Medulla oblongata (tissue), 1 donor: ENCODE results near the gene MEX3B.
"Not testable (repeated sequence)": the region's sequence is repeated elsewhere in the genome, so short reads cannot be mapped to it uniquely, and the experiment has no call there.

Experiments
- DNase-seq: peaks from one replicate; pipeline ENCODE4 v3.0.0-alpha.2; 2015; ENCODE audit errors: extremely low spot score

Gene MEX3B

DNA sequence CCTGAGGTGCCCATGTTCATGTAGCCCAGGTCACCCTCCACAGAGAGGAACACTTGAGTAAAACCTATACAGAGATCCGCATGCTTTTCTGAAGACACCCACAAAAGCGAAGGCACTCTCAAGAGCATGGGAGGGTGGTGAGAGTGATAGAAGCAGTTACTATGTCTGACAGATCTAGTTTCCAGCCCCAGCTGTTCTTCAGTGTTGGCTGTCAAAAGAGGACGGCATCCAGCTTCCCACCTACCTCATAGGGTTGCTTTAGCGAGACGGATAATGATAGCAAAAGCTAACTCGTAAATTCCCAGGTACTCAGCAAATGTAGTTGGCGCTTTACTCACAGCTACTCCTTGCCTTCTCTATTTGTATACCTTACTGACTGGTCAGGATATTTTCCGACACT is 3.0 kb upstream of the MEX3B start:
- peak; percentile 2 for DNase-seq

DNA sequence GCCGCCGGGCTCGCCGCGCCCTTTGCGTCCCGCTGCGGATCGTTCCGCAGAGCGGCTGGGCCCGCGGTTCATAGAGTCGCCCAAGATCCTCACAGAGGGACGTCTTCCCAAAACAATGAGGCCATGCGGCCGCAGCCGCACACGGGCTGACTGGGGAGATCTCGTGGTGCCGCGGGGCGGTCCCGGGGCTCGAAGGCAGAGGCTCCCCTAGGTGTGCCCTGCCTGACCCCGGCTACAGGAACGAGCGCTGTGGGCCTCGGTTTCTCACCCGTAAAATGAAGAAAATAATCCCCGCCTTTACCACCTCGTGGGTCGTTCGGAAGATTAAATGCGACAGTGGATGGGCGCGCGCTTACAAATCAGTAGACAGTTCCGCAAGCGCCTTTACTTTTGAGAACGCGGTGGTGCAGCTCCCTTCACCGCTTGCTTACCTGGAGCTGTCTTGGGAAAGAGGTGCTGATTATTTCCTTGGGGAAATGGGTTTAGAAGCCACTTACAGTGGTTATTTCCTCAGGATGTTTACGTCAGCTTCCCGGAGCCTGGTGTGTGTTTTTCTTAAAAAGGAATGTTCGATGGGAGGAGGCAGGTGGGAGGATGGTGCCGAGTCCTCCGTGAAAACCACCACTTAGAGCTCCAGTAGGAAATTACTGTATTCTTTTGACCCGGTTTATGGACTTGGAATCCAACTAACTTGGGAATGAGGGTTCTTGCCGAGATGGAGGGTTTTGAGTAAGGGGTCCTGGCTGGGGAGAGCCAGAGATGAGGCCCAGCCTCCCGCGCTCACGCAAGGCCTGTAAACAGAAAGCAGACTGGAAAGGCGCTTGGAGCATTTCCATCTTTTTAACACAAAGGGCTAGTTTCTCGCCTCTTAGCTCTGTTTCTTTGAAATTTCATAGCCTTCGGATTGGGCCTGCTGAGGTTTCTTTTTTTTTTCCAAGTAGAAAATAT is 1.9 kb upstream of the MEX3B start:
- peak; percentile 65 for DNase-seq

DNA sequence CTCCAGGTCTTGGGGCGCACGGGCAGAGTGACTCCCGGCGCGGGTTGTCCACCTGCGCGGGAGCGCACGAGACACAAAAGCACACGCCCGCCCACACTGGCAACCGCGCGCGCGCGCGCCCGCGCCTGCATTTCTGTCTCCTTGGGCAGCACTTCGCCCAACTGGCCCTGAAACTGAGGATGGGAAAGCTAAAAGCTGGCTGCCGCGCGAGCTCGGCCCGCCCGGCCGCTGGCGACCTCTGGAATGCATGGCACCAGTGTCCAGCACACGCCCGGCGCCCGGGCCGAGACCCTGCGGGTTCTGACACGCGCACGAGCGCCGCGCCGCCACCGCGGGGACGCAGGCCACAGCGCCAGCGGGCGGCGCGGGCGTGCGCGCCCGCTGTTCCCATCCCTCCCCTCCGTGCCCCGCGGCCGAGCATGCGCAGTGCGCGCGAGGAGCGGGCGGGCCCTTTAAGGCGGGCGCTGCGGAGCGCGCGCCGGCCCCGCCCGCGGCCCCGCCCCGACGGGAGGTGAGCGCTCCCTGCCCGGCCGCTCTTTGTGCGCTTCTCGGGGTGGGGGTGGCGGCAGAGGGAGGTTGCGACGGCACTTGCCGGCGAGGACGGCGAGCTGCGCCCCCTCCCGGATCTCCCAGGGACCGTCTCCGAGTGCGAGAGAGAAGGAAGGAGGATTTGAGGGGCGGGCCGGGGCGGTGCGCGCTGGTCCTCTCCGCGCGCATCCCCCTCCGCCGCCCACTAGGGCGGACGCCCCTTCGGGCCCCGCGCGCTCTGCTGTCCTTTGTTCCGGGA is 1.0 kb upstream of the MEX3B start:
- DNase-seq, result peak; percentile 92

DNA sequence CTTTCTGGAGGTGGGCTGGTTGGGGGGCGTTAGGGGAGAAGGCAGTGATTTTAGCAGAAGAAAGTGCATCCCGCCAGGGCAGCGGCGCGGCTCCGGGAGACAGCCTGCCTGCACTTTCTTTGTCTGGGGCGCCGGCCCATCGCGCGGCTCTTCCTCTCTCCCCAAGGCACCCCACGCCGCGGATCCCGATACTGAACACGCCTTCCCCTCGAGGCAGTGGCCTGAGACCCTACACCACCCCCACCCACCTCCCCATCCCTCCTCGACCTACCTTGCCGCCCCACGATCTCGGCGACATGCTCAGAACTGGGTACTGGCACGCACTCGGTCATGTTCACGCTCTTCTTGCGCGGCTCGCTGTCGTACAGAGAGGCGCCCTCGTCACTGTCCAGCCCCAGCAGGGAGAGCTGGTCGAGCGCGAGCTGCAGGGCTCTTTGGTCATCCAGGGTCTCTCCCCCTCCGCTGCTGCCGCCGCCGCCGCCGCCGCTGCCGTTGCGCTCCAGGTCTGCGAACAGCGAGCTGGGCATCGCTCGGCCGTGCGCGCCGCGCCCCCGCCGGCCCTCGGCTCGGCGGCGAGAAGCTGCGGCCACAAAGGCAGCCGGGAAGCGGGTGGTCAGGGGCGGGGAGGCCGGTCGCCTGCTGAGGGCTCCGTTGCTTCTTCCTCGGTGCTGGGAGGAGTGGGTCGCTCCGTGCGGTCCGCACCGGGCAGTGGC is 483 bp downstream of the MEX3B start:
- peak; percentile 34 for DNase-seq

DNA sequence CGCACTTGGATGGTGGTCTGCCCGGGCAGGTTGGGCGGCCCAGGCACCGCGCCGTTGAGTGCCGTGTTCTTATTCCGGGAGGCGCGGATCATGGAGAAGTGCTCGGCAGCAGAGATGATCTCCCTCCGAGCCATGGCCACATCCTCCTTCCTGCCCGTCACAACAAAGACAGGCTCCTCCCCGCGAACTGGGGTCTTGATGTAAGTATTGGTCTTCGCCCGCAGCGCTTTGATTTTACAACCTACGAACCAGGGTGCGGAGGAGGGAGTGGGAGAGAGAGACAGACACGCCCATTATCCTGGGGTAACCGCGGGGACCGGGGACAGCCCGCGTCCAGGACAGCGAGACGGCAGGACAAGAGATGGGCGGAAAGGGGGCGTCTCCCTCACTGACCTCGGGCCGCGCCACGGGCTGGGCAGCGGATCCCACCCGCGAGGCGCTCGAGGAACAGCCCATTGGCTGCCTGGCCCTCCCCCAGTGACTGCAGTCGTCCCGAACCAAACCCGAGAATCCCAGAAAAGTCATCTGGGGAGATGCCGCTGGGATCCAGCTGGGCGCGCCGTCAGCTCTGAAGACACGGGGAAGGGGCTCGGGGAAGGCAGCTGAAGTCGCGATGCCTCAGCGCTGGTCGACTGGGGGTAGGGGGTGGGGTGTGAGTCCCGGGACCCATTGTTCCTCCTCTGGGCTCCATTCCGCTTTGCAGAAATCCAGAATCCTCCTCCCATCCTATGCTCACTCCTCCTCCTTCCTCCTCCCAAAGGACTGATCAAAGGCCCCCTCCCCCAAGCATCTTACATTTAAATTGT is 1.2 kb downstream of the MEX3B start:
- peak; percentile 18 for DNase-seq

DNA sequence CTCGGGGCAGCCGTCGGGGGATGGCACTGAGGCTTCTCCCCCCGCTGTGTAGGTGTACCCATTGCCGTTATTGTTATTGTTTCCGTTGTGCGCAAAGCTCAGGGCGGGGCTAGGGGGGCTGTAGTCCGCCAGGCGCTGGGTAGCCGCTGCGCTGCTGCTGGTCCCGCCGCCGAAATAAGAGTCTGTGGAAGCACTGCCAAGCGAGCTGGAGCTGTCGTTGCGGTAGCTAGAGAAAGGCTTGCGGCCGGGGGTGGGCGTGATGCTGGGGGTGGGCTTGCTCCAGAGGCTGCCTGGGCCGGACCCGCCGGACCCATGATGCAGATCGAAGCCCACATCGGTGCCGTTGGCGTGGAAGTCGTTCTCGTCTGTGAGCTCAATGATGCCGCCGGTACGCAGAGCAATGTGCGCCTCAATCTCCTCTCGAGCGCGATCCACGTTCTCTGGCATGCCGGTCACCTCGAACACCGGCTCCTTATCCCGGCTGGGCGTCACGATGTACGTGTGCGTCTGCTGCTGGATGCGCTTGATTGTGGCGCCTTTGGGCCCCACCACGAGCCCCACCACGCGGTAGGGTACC is 1.9 kb downstream of the MEX3B start:
- no peak for DNase-seq

DNA sequence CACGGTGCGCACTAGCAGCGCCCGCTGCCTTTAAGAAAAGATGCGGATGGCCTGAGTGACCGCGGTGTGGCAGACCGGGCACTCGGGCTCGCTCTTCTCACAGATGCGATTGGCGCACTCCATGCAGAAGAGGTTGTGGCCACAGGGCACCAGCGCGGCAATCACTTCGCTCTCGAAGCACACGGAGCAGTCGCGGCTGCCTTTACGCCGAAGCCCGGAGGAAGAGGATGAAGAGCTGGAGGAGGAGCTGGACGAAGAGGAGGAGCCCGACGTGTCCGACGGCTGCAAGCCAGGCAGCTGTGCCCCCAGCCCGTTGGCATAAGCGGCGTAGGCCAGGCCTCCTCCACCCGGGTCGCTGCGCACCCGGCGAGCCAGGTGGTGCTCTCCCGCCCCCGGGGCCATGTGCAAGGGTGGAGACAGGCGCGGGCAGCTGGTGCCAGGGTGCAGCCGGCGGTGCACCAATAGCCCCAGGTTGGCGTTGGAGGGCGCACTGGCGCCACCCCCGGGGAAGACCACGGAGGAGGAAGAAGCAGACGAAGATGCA is 2.6 kb downstream of the MEX3B start:
- no peak for DNase-seq

DNA sequence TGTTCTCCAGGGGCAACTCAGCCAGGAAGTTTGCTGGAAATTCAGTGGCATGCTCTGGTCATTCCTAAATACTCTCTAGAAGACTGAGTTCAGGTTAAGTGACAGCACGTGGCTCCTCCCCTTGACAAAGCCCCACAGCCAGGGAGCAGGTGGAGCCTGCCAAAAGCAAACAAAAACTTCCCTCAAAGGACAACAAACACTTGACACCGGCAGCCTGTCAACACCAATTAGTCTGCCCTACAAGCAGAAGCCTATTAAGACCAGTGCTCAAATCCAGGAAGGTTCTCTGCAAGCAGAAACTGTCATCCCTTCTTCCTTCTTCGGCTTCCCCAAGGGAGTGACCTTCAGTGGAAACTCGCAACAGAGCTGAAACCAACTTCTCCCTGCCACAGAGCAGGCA is 5.0 kb downstream of the MEX3B start:
- DNase-seq, result peak; percentile 21

DNA sequence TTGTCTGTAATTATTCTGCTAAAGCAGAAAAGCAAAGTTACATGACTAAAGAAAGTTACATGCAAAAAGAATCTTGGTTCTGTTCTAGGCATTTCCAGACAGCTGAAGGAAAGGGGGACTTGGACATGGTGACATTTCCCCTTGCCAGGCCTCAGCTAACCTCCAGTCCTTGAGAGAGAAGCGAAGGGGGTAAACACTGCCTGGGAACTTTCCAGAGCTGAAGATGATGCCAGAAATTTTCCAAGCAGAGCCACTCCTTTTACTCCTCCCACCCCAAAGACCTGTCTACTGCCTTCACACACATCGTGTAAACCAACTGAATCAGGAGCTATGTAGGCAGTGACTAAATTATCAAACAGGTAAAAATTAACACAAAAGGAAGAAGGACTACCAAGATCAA is 5.4 kb downstream of the MEX3B start:
- DNase-seq, result peak; percentile 19

DNA sequence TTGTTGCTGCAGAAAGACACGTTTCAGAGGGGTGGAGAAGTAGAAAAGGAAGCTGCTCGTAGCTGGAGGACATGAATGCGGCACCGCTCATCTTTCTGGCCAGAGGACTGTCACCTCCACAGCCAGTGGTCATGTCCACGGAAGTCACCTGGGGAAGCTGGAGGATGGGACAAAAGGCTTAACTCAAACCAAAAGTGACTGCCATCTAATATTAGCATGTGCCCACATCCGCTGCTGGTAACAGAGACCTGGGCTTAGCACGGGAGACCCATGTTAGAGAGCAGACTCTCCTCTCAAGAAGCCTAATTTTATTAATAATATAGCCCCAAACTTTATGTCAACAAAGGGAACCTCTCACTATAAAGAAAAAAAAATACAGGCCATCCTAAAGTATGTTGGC is 5.9 kb downstream of the MEX3B start:
- no peak for DNase-seq

DNA sequence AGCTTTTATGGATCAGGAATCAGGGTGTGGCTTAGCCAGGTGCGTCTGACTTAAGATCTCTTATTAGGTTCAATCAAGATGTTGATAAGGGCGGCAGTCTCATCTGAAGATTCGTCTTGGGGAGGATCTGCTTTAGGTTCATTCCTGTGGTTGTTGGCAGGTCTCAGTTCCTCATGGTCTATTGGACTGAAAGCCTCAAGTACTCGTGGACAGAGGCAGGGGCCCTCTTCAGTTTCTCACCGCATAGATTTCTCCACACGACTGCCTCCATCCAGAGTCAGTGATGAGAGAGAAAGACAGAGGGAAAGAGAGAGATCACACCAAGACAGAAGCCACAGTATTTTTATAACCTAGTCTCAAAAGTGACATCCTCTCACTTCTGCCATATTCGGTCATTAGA is 9.4 kb downstream of the MEX3B start:
- DNase-seq, result no peak

DNA sequence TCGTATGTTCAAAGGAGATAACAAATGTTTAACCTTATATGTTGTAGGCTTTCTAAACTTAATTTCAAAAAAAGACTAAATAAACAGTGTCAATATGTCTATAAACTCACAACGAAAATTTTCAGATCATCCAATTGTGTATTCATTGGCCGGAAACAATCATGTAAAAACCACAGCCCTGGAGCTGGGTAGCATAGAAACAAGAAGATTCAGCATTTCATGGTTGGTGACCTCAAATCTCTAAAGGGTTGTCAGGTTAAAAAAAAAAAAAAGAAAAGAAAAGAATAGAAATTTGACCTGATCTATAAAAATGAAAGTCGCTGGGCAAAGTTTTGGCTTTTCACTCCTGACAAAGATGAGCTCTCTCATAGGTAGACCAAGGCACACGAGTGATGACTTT is 13.9 kb downstream of the MEX3B start:
- no peak for DNase-seq

DNA sequence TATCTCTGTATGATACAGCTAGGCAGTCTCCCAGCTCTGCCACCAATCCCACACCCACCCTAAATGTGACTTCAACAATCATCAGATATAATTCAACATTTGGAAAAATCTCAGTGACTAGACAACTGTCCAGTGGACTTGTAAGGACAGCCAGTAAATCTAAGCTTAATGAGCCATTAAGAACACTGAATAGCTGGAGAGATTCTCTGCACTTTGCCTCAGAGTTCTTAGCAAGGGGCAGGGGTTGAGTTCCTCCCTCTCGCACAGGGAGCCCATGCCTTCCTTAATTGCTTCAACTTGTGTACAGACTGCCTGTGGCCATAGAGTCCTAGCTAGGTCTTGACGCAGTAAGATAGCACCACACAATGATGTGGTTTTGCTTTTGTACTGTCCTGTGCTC is 15.6 kb downstream of the MEX3B start:
- no peak for DNase-seq

DNA sequence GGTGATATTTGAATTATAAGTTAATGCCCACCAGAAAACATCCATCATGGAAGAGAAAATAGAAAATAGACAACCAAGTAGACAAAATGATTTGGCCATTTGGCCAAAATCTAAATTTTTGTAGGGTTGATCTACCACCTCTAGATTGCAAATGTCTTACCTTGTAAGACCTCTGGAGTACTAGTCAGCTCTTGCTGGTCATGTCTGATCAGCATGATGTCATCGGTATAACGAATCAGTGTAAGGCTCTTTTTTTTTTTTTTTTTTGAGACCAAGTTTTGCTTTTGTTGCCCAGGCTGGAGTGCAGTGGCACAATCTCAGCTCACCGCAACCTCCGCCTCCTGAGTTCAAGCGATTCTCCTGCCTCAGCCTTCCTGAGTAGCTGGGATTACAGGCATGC is 17.7 kb downstream of the MEX3B start:
- not testable (repeated sequence) for DNase-seq

DNA sequence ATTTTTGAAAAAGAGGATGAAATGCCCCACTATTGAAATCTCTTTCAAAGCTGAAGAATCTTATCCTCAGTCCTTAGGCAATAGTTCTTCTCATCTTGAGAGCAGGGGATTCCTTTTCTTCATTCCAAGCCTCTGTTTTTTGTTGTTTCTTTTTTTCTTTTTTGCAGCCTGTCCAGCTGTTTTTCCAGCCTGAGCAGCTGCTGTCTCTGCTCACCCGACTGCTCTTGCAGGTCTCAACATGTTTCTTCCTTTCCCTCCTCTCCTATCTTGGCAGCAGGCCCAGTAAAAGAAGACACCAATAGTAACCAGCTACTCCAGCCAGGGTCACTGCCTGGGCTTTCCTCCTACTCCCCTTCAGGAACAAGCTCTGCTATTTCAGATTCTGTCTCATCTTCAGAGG is 23.8 kb downstream of the MEX3B start:
- DNase-seq, result no peak

DNA sequence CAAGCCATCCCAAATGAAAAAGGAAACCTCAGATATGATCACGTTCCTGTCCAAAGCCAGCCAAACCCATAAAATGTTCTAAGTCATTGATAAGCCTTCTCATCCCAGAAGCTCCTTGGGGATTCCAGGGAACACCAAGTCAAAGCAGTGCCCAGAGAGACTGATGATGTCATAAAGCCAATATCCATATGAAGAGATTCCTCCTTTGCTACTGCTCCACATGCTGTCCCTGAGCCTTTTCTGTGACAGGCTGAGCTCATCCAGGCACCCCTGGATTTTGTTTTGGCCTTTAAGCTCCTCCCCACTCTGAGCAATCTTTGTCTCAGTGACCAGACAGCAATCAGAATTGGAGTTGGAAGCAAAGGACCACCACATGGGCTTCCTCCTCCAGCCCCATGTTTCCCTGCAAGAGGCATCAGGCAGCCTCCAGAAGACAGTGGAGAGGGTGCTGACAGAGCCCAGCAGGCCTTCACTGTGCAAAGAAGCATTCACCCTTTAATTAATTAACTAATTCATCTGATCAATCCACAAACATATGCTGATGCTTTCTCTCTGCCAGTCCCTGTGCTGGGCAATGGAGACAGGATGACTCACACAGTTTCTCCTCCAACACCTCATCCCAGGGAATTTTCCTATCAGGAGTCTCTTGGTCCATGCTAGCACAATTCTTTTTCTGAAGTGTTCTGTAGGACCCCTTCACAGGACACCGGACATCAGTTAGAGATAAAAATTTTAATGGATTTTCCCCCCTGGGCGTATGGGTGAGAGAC is 25.0 kb downstream of the MEX3B start:
- no peak for DNase-seq

DNA sequence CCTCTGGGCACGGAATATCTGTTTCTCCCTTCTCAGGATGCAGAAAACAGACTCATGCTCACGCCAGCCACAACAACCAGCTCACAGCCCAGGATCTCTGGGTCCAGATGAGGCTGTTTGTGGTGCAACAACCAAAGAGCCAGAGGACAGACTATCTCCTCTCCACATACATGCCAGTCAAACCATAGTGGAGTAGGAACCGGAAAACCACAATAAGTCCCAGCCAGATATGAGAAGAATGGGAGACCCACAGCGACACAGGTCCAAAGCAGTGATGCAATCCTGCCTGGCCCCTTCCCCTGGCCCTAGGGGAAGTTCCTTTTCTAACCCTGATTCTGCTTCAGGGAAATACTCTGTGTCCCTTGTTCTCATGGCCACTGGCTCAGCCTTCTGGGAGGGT is 27.6 kb downstream of the MEX3B start:
- no peak for DNase-seq

DNA sequence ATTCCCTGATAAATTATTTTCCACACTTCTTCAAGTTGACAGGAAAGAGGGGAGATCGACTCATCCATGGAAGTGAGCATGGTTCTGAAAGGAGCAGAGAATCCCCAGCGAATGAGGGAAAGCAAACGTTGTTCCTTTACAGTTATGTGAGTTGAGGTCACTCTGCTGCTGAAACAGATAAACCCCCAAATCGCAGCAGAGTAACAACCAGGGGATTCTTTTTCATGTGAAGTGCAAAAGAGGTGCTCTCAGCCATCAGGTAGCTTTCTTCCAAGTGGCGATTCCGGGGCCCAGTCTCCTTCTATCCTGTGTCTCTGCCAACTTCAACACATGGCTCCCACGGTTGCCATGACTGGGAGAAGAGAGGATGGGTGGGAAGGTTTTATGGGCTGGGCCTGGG is 28.2 kb downstream of the MEX3B start:
- DNase-seq, result no peak

DNA sequence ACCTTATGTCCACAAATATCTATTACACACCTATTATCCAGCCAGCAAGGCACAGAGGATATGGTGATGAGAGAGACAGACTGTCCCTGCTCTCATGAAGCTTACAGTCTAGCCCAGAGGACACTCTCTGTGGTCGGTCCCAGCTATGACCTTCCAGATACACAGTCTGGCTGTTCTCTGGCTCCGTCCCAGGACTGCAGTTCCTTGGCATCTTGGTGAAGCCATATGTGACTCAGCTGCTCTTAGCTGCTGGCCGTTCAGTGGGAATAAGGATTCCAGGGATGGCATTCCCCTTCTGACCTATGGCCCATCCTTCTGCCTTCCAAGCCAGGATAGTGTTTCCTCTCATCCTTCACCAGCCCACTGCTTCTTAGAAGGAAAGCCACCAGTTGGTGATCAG is 30.8 kb downstream of the MEX3B start:
- no peak for DNase-seq

DNA sequence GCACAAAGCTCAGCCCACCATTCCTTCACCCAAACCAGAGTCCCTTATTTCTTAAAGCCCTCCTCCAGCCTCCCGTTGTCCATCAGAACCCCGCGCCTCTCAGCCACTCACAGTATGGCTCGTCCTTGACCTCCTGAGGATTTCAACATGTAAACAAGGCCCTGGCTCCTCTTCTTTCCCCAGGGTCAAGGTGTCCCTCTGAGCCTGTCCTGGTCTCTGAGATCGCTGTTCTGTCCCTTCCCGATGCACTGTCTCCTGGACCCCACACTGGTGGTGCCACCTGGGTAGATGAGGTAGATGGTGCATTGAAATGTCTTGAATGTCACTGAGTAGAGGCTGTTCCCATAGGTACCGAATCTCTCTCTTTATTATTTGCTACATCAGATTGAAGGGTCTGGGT is 32.9 kb downstream of the MEX3B start:
- DNase-seq, result no peak
